Measurements from ENCODE around the gene DSG1. TPM values are rescaled to one million over a fixed set of nuclear protein-coding genes. Genes with fewer than 3 reads are reported as not detected.
A peak's percentile ranks its signal among the peaks of the same experiment; 100 is the strongest.
"Not testable (repeated sequence)": the region's sequence is repeated elsewhere in the genome, so short reads cannot be mapped to it uniquely, and the experiment has no call there.

DSG1 gene
- total RNA-seq, 1 donor from 2014 or later = not detected

GRCh38 chr18:31274931-31275330 lies 43.0 kb upstream of the DSG1 start:
- no peak overlapping the region for H3K4me3 Mint-ChIP-seq (ENCODE audit: low read depth)
- H3K27me3 Mint-ChIP-seq = no peaks in the 10 kb centered on the region
- DNase-seq (ENCODE audit: low spot score, unreplicated experiment) = no peak
- H3K4me1 Mint-ChIP-seq (ENCODE audit: low read depth) = peaks cover 22% of the 10 kb centered on the region
- H3K36me3 Mint-ChIP-seq (ENCODE audit: insufficient read depth) = no peaks in the 10 kb centered on the region
- peak overlapping the region; percentile 89 for H3K27ac Mint-ChIP-seq
- TF ChIP-seq CTCF (IDR thresholded peaks at IDR 0.05; ENCODE audit: unreplicated experiment) = no peak
- H3K9me3 Mint-ChIP-seq (ENCODE audit: low read depth) = no peaks in the 10 kb centered on the region

- Mint-ChIP-seq H3K27ac (no peak overlapping the region), H3K9me3 (ENCODE audit: low read depth) (no peaks in the 10 kb centered on the region), H3K4me3 (ENCODE audit: low read depth) (no peak overlapping the region), H3K27me3 (no peaks in the 10 kb centered on the region), H3K36me3 (ENCODE audit: insufficient read depth) (no peaks in the 10 kb centered on the region), H3K4me1 (ENCODE audit: low read depth) (peaks cover 22% of the 10 kb centered on the region)
- TF ChIP-seq CTCF (IDR thresholded peaks at IDR 0.05; ENCODE audit: unreplicated experiment) = no peak
- no peak for DNase-seq (ENCODE audit: low spot score, unreplicated experiment)
Measured at GRCh38 chr18:31275722-31276463, 42.1 kb upstream of the DSG1 start.

- H3K36me3 Mint-ChIP-seq (ENCODE audit: insufficient read depth) = no peaks in the 10 kb centered on the region
- H3K27ac Mint-ChIP-seq = no peak overlapping the region
- H3K9me3 Mint-ChIP-seq (ENCODE audit: low read depth) = peaks cover 2% of the 10 kb centered on the region
- no peak for DNase-seq (ENCODE audit: low spot score, unreplicated experiment)
- H3K4me3 Mint-ChIP-seq (ENCODE audit: low read depth) = no peak overlapping the region
- H3K4me1 Mint-ChIP-seq (ENCODE audit: low read depth) = peaks cover 26% of the 10 kb centered on the region
- TF ChIP-seq CTCF (IDR thresholded peaks at IDR 0.05; ENCODE audit: unreplicated experiment) = no peak
- H3K27me3 Mint-ChIP-seq = no peaks in the 10 kb centered on the region
Measured at GRCh38 chr18:31278609-31279071, 39.3 kb upstream of the DSG1 start.

- no peak for DNase-seq (ENCODE audit: low spot score, unreplicated experiment)
- Mint-ChIP-seq H3K27ac (no peak overlapping the region), H3K27me3 (no peaks in the 10 kb centered on the region), H3K9me3 (ENCODE audit: low read depth) (peaks cover 12% of the 10 kb centered on the region), H3K4me1 (ENCODE audit: low read depth) (peaks cover 12% of the 10 kb centered on the region), H3K4me3 (ENCODE audit: low read depth) (no peak overlapping the region), H3K36me3 (ENCODE audit: insufficient read depth) (no peaks in the 10 kb centered on the region)
- TF ChIP-seq CTCF (IDR thresholded peaks at IDR 0.05; ENCODE audit: unreplicated experiment) = no peak
Measured at GRCh38 chr18:31280502-31280901, 37.5 kb upstream of the DSG1 start.

- peaks cover 15% of the 10 kb centered on the region for H3K9me3 Mint-ChIP-seq (ENCODE audit: low read depth)
- H3K4me3 Mint-ChIP-seq (ENCODE audit: low read depth) = no peak overlapping the region
- H3K27me3 Mint-ChIP-seq = no peaks in the 10 kb centered on the region
- H3K36me3 Mint-ChIP-seq (ENCODE audit: insufficient read depth) = no peaks in the 10 kb centered on the region
- TF ChIP-seq CTCF (IDR thresholded peaks at IDR 0.05; ENCODE audit: unreplicated experiment) = no peak
- H3K27ac Mint-ChIP-seq = no peak overlapping the region
- peaks cover 6% of the 10 kb centered on the region for H3K4me1 Mint-ChIP-seq (ENCODE audit: low read depth)
- DNase-seq (ENCODE audit: low spot score, unreplicated experiment) = no peak
Measured at GRCh38 chr18:31281437-31281836, 36.5 kb upstream of the DSG1 start.

- H3K27ac Mint-ChIP-seq; H3K4me1 Mint-ChIP-seq (ENCODE audit: low read depth); DNase-seq (ENCODE audit: low spot score, unreplicated experiment); H3K27me3 Mint-ChIP-seq; H3K36me3 Mint-ChIP-seq (ENCODE audit: insufficient read depth); H3K4me3 Mint-ChIP-seq (ENCODE audit: low read depth): not testable (repeated sequence)
- H3K9me3 Mint-ChIP-seq (ENCODE audit: low read depth) = peaks cover 36% of the 10 kb centered on the region
Measured at GRCh38 chr18:31289446-31289845, 28.5 kb upstream of the DSG1 start.

All from progenitor cell of endocrine pancreas (in vitro differentiated cells).